Type B pancreatic cell (in vitro differentiated cells): Measurements from ENCODE around the gene ADGRL4. TPM values are rescaled to one million over a fixed set of nuclear protein-coding genes. Genes with fewer than 3 reads are reported as not detected.
"Not testable (repeated sequence)": the region's sequence is repeated elsewhere in the genome, so short reads cannot be mapped to it uniquely, and the experiment has no call there.

Experiments
- DNase-seq: peaks from one replicate; pipeline ENCODE4 v3.0.0; 2021; ENCODE audit warnings: mixed read lengths; ENCODE audit not compliant: unreplicated experiment; ENCODE audit errors: extremely low spot score
- H3K27ac Mint-ChIP-seq: 2 replicates; pipeline ENCODE4 v1.8.0; 2021; ENCODE audit warnings: mild to moderate bottlenecking, mixed read lengths
- H3K27me3 Mint-ChIP-seq: 2 replicates; pipeline ENCODE4 v1.8.0; 2021; ENCODE audit warnings: mixed read lengths
- H3K36me3 Mint-ChIP-seq: 2 replicates; pipeline ENCODE4 v1.8.0; 2021; ENCODE audit warnings: mixed read lengths
- H3K4me1 Mint-ChIP-seq: one replicate; pipeline ENCODE4 v1.8.0; 2021; ENCODE audit warnings: mixed read lengths; ENCODE audit not compliant: unreplicated experiment
- H3K4me3 Mint-ChIP-seq: 2 replicates; pipeline ENCODE4 v1.8.0; 2021; ENCODE audit warnings: mild to moderate bottlenecking, mixed read lengths
- H3K9me3 Mint-ChIP-seq: 2 replicates; pipeline ENCODE4 v1.8.0; 2021; ENCODE audit warnings: mixed read lengths
- CTCF ChIP-seq: fragments of 200-600 bp; sonication (generic); conservative IDR thresholded peaks from 2 replicates; pipeline ENCODE4 v1.5.0; 2021; ENCODE audit warnings: antibody characterized with exemption, mild to moderate bottlenecking
- total RNA-seq: library from RNA; stranded (reverse); gene quantifications from 2 replicates; pipeline ENCODE4 v1.2.1, GENCODE V29; 2021; ENCODE audit warnings: low replicate concordance

ADGRL4 gene
- total RNA-seq, 1 donor from 2014 or later: 0.56 TPM

GRCh38 chr1:78980511-78980910 is 26.0 kb downstream of the ADGRL4 start:
- H3K4me1 Mint-ChIP-seq: peaks cover 4% of the 10 kb centered on the region
- no peak for TF ChIP-seq CTCF
- H3K36me3 Mint-ChIP-seq: no peaks in the 10 kb centered on the region
- H3K4me3 Mint-ChIP-seq: no peak overlapping the region
- no peak for DNase-seq
- no peak overlapping the region for H3K27ac Mint-ChIP-seq
- no peaks in the 10 kb centered on the region for H3K9me3 Mint-ChIP-seq
- no peaks in the 10 kb centered on the region for H3K27me3 Mint-ChIP-seq

GRCh38 chr1:78972723-78973122 is 33.8 kb downstream of the ADGRL4 start:
- no peaks in the 10 kb centered on the region for H3K9me3 Mint-ChIP-seq

GRCh38 chr1:78967091-78967490 is 39.4 kb downstream of the ADGRL4 start:
- DNase-seq, H3K4me1 Mint-ChIP-seq, H3K9me3 Mint-ChIP-seq, H3K4me3 Mint-ChIP-seq, H3K27ac Mint-ChIP-seq, H3K27me3 Mint-ChIP-seq, H3K36me3 Mint-ChIP-seq: not testable (repeated sequence)

More at GRCh38 chr1:78972723-78973122, 33.8 kb downstream of the ADGRL4 start:
- no peak for TF ChIP-seq CTCF
- Mint-ChIP-seq H3K4me1 (peaks cover 5% of the 10 kb centered on the region), H3K36me3 (no peaks in the 10 kb centered on the region), H3K4me3 (no peak overlapping the region), H3K27ac (no peak overlapping the region), H3K27me3 (no peaks in the 10 kb centered on the region)
- DNase-seq: no peak

GRCh38 chr1:78958711-78959110 is 47.8 kb downstream of the ADGRL4 start:
- no peak overlapping the region for H3K4me3 Mint-ChIP-seq
- TF ChIP-seq CTCF: no peak
- no peaks in the 10 kb centered on the region for H3K4me1 Mint-ChIP-seq
- H3K27ac Mint-ChIP-seq: no peak overlapping the region
- H3K9me3 Mint-ChIP-seq: no peaks in the 10 kb centered on the region
- no peak for DNase-seq
- no peaks in the 10 kb centered on the region for H3K27me3 Mint-ChIP-seq
- no peaks in the 10 kb centered on the region for H3K36me3 Mint-ChIP-seq

- no peak for TF ChIP-seq CTCF
- no peak overlapping the region for H3K4me3 Mint-ChIP-seq
- DNase-seq: no peak
- no peaks in the 10 kb centered on the region for H3K27me3 Mint-ChIP-seq
- H3K36me3 Mint-ChIP-seq: no peaks in the 10 kb centered on the region
- peaks cover 3% of the 10 kb centered on the region for H3K4me1 Mint-ChIP-seq
- H3K27ac Mint-ChIP-seq: no peak overlapping the region
- H3K9me3 Mint-ChIP-seq: no peaks in the 10 kb centered on the region
These were observed 55.7 kb downstream of the ADGRL4 start for GRCh38 chr1:78950826-78951225.

GRCh38 chr1:78949227-78949626 is 57.3 kb downstream of the ADGRL4 start:
- Mint-ChIP-seq H3K27me3 (no peaks in the 10 kb centered on the region), H3K4me1 (peaks cover 3% of the 10 kb centered on the region), H3K4me3 (no peak overlapping the region), H3K36me3 (no peaks in the 10 kb centered on the region), H3K9me3 (no peaks in the 10 kb centered on the region), H3K27ac (no peak overlapping the region)
- no peak for TF ChIP-seq CTCF
- no peak for DNase-seq
